ENCODE measurements around the gene ADIG. TPM values are rescaled to one million over a fixed set of nuclear protein-coding genes. Genes with fewer than 3 reads are reported as not detected.

Gene ADIG
- total and polyA plus RNA-seq, 2 of the 13 experiments (the other 11 are each of a cell fraction or from before 2014, with no cell fraction given), result 0.15 TPM; not detected in 1

GRCh38 chr20:38599410-38599882 is 18.4 kb downstream of the ADIG start:
- peak; percentile 57 for DNase-seq (ENCODE audit: low spot score)
- BruUV-seq (replicated peaks), result no TSS peak
- TF ChIP-seq MED1 (CRISPR knock-in tag; IDR thresholded peaks at IDR 0.05) (no peak), NR2C2 (CRISPR knock-in tag; IDR thresholded peaks at IDR 0.05; ENCODE audit: borderline replicate concordance) (no peak), ZKSCAN8 (CRISPR knock-in tag; IDR thresholded peaks at IDR 0.05; ENCODE audit: borderline replicate concordance) (no peak), ATF5 (CRISPR knock-in tag; IDR thresholded peaks at IDR 0.05; ENCODE audit: low read depth) (no peak), TOPORS (CRISPR knock-in tag; IDR thresholded peaks at IDR 0.05) (no peak), ZNF337 (CRISPR knock-in tag; IDR thresholded peaks at IDR 0.05; ENCODE audit: borderline replicate concordance, low read depth) (no peak), HDAC1 (CRISPR knock-in tag; IDR thresholded peaks at IDR 0.05) (no peak), TMF1 (CRISPR knock-in tag; IDR thresholded peaks at IDR 0.05; ENCODE audit: low read depth) (no peak), HMGXB3 (CRISPR knock-in tag; IDR thresholded peaks at IDR 0.05; ENCODE audit: borderline replicate concordance) (no peak), ZNF784 (CRISPR knock-in tag; IDR thresholded peaks at IDR 0.05; ENCODE audit: borderline replicate concordance) (no peak), ZBTB4 (CRISPR knock-in tag; IDR thresholded peaks at IDR 0.05; ENCODE audit: borderline replicate concordance) (no peak), PLSCR1 (CRISPR knock-in tag; IDR thresholded peaks at IDR 0.05; ENCODE audit: borderline replicate concordance) (no peak), CCDC6 (CRISPR knock-in tag; IDR thresholded peaks at IDR 0.05) (no peak), ZNF253 (CRISPR knock-in tag; IDR thresholded peaks at IDR 0.05; ENCODE audit: borderline replicate concordance) (peak; percentile 67; the same call in 1 of the 2 replicates)

More at GRCh38 chr20:38599410-38599882, 18.4 kb downstream of the ADIG start:
- POLR2A ChIA-PET, result interaction anchor here (0.9 kb wide), 1 partner anchor 18 kb away, joined by 3 read pairs; no protein-coding TSS in a partner anchor
- 17% methylated on average over 9 of the region's 9 CpGs for WGBS (ENCODE audit: low lambda C conversion rate)
- Histone ChIP-seq H3K27me3 (ENCODE audit: control insufficient read depth in 1 of 2, insufficient read depth in 2 of 2, low read length in 2 of 2) (peaks cover 2 to 66% of the 10 kb centered on the region in 2 experiments; a peak in 4 of 5 replicates), H3K79me2 (ENCODE audit: insufficient read depth, low read length) (no peaks in the 10 kb centered on the region), H3K27ac (ENCODE audit: extremely low read length, insufficient read depth, low read length) (no peak overlapping the region), H3K9me3 (ENCODE audit: low read length) (no peaks in the 10 kb centered on the region), H3K4me2 (ENCODE audit: low read depth, low read length) (peak overlapping the region; percentile 48), H3K36me3 (replicated peaks in 1 of 2; ENCODE audit: control insufficient read depth in 1 of 2, insufficient read depth in 2 of 2, low read length in 2 of 2) (no peaks in the 10 kb centered on the region), H2AFZ (ENCODE audit: low read length) (no peak overlapping the region), H3K4me1 (ENCODE audit: insufficient read depth, low read length) (peaks cover 55% of the 10 kb centered on the region), H3K4me3 (replicated peaks in 1 of 3; ENCODE audit: insufficient read depth in 1 of 3, low read depth in 2 of 3, low read length in 3 of 3) (peak overlapping the region in 1 of 3 experiments; percentile 39; a peak in 1 of 6 replicates), H3K9ac (ENCODE audit: insufficient read depth, low read depth, low read length) (peak overlapping the region; percentile 23; the same call in 1 of the 2 replicates), H4K20me1 (ENCODE audit: insufficient read depth, low read length) (no peaks in the 10 kb centered on the region)
- ATAC-seq (peak; percentile 45), FAIRE-seq (no peak)
- in situ Hi-C loops (cut with HindIII; ENCODE audit: extremely low pct_ligation_motif_present, low pct_unique_long_range_greater_than_20kb) (no loop called here), intact Hi-C loops (cut with micrococcal nuclease; ENCODE audit: unreplicated experiment) (no loop called here)
- CTCF ChIA-PET (ENCODE audit: low intra/inter-chr PET ratio, low total read pairs), result no interaction called here

Data from HepG2 (cell line).